CD8-positive, alpha-beta memory T cell (primary cell): ENCODE measurements around the gene IFFO2. TPM values are rescaled to one million over a fixed set of nuclear protein-coding genes. Genes with fewer than 3 reads are reported as not detected.
A peak's percentile ranks its signal among the peaks of the same experiment; 100 is the strongest.

Source experiments
- CTCF ChIA-PET: fragments of 350-600 bp; sonication (Branson Sonifier 250); formaldehyde crosslinking; loops from one replicate; lab custom pipeline; 2021; ENCODE audit warnings: antibody characterized with exemption; lab: Charles Lee
- POLR2A ChIA-PET: fragments of 350-600 bp; sonication (Branson Sonifier 250); formaldehyde crosslinking; loops from one replicate; lab custom pipeline; 2021; ENCODE audit warnings: antibody characterized with exemption; lab: Charles Lee
- DNase-seq, 5 donors: peaks; one replicate each; pipeline versions ENCODE4 v3.0.0 to v3.0.0-alpha.2; 2020 to 2022; ENCODE audit warnings: mixed read lengths in 1 of 5
- H3K27ac ChIP-seq: one replicate; pipeline ENCODE4 v1.7.0; 2013; ENCODE audit warnings: low read depth, mild to moderate bottlenecking, low read length, moderate library complexity
- H3K27me3 ChIP-seq: 2 replicates; pipeline ENCODE4 v1.7.0; 2013; ENCODE audit warnings: low read length, mild to moderate bottlenecking; ENCODE audit not compliant: insufficient read depth, poor library complexity, severe bottlenecking
- H3K36me3 ChIP-seq: 2 replicates; pipeline ENCODE4 v1.7.0; 2013; ENCODE audit warnings: mild to moderate bottlenecking, low read length, moderate library complexity; ENCODE audit not compliant: insufficient read depth
- H3K4me1 ChIP-seq: 2 replicates; pipeline ENCODE4 v1.7.0; 2013; ENCODE audit warnings: mild to moderate bottlenecking, low read length, moderate library complexity; ENCODE audit not compliant: insufficient read depth
- H3K4me3 ChIP-seq: 2 replicates; pipeline ENCODE4 v1.7.0; 2013; ENCODE audit warnings: mild to moderate bottlenecking, low read length
- H3K9me3 ChIP-seq: 2 replicates; pipeline ENCODE4 v1.7.0; 2013; ENCODE audit warnings: mild to moderate bottlenecking, low read length
- H3K27ac Mint-ChIP-seq, 8 donors: one replicate each; pipeline ENCODE4 v1.8.0; 2020 to 2021; ENCODE audit warnings: mixed read lengths in 8 of 8, mild to moderate bottlenecking in 6 of 8, inconsistent platforms in 3 of 8, moderate library complexity in 3 of 8
- H3K27me3 Mint-ChIP-seq, 2 donors: one replicate each; pipeline ENCODE4 v1.8.0; 2020 to 2021; ENCODE audit warnings: mixed read lengths in 2 of 2, mild to moderate bottlenecking in 1 of 2, moderate library complexity in 1 of 2
- H3K36me3 Mint-ChIP-seq, 3 donors: one replicate each; pipeline ENCODE4 v1.8.0; 2020 to 2021; ENCODE audit warnings: mixed read lengths in 3 of 3, inconsistent platforms in 1 of 3, mild to moderate bottlenecking in 1 of 3
- H3K4me1 Mint-ChIP-seq, 3 donors: one replicate each; pipeline ENCODE4 v1.8.0; 2020 to 2021; ENCODE audit warnings: mixed read lengths in 3 of 3, inconsistent platforms in 1 of 3, mild to moderate bottlenecking in 1 of 3
- H3K4me3 Mint-ChIP-seq, 7 donors: one replicate each; pipeline ENCODE4 v1.8.0; 2020 to 2021; ENCODE audit warnings: mixed read lengths in 7 of 7, mild to moderate bottlenecking in 6 of 7, moderate library complexity in 4 of 7, inconsistent platforms in 2 of 7
- H3K9me3 Mint-ChIP-seq, 5 donors: one replicate each; pipeline ENCODE4 v1.8.0; 2020 to 2022; ENCODE audit warnings: mixed read lengths in 5 of 5, mild to moderate bottlenecking in 3 of 5, moderate library complexity in 2 of 5, inconsistent platforms in 1 of 5
- polyA plus RNA-seq: library from polyadenylated mRNA; unstranded; fragments of 300-500 nt; fragmentation: Illumina TruSeq; gene quantifications from one replicate; pipeline ENCODE4 v1.2.3, GENCODE V29; 2021
- total RNA-seq, 2 experiments: library from RNA; stranded (reverse); gene quantifications; one replicate each; pipeline ENCODE4 v1.2.3, GENCODE V29; 2021

The IFFO2 gene
- total and polyA plus RNA-seq, 3 experiments from 2014 or later: 3.2 to 37.7 (median 33.1) TPM

- Histone ChIP-seq H3K36me3 (peaks cover 7% of the 10 kb centered on the region), H3K9me3 (no peaks in the 10 kb centered on the region), H3K4me1 (peaks cover 86% of the 10 kb centered on the region), H3K4me3 (no peak overlapping the region), H3K27ac (no peak overlapping the region), H3K27me3 (no peaks in the 10 kb centered on the region)
- peak overlapping the region in 5 of 7 donors; percentile 10 to 64 (median 28) for H3K4me3 Mint-ChIP-seq
- peaks cover 0 to 10% (median 4%) of the 10 kb centered on the region in 3 donors for H3K36me3 Mint-ChIP-seq
- H3K4me1 Mint-ChIP-seq: peaks cover 85 to 95% (median 91%) of the 10 kb centered on the region in 3 donors
- no peaks in the 10 kb centered on the region for H3K9me3 Mint-ChIP-seq
- ChIA-PET POLR2A (no interaction called here), CTCF (interaction anchor here (1.2 to 2.7 kb wide), 4 partner anchors 17 to 37 kb away, joined by 4 to 12 read pairs (median 6); no protein-coding TSS in a partner anchor)
- H3K27ac Mint-ChIP-seq: peak overlapping the region; percentile 43 to 100 (median 74)
- no peak for DNase-seq
- no peaks in the 10 kb centered on the region for H3K27me3 Mint-ChIP-seq
Measured at GRCh38 chr1:18943914-18944572, 12.4 kb downstream of the IFFO2 start.

DNA sequence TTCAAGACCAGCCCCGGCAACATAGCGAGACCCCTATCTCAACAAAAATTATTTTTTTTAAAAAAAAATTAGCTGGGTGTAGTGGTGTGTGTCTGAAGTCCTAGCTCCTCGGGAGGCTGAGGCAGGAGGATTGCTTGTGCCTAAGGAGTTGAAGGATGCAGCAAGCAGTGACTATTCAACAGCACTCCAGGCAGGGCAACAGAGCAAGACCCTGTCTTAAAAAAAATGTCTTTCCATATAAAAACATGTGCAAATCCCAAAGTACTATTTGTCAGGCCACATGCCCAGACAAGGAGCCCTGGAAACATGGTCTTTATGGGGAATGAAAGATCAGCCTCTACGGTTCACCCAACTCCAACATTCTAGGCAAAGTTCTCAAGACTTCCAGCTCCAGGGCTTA, 13.3 kb downstream of the IFFO2 start:
- H3K36me3 Mint-ChIP-seq: peaks cover 0 to 10% (median 4%) of the 10 kb centered on the region in 3 donors
- CTCF ChIA-PET: interaction anchor here (2.0 to 2.7 kb wide), 3 partner anchors 16 to 36 kb away, joined by 4 to 12 read pairs (median 7); no protein-coding TSS in a partner anchor
- H3K4me3 Mint-ChIP-seq: peak overlapping the region in 3 of 7 donors; percentile 11 to 36 (median 27)
- H3K27ac ChIP-seq: no peak overlapping the region
- POLR2A ChIA-PET: interaction anchor here (1.4 to 1.5 kb wide), 2 partner anchors 9 to 16 kb away, joined by 4 to 6 read pairs; no protein-coding TSS in a partner anchor
- H3K4me1 Mint-ChIP-seq: peaks cover 79 to 93% (median 85%) of the 10 kb centered on the region in 3 donors
- H3K9me3 ChIP-seq: no peaks in the 10 kb centered on the region
- DNase-seq: no peak
- H3K9me3 Mint-ChIP-seq: no peaks in the 10 kb centered on the region
- H3K27ac Mint-ChIP-seq: peak overlapping the region in 6 of 8 donors; percentile 33 to 80 (median 76)
- H3K27me3 ChIP-seq: no peaks in the 10 kb centered on the region
- peaks cover 7% of the 10 kb centered on the region for H3K36me3 ChIP-seq
- H3K4me1 ChIP-seq: peaks cover 86% of the 10 kb centered on the region
- H3K27me3 Mint-ChIP-seq: no peaks in the 10 kb centered on the region
- H3K4me3 ChIP-seq: no peak overlapping the region

- ChIA-PET POLR2A (interaction anchor here (0.7 to 1.5 kb wide), 3 partner anchors 10 to 572 kb away, joined by 3 to 6 read pairs (median 4); no protein-coding TSS in a partner anchor), CTCF (interaction anchor here (1.3 to 2.7 kb wide), 2 partner anchors 15 to 29 kb away, joined by 6 to 12 read pairs; no protein-coding TSS in a partner anchor)
- Mint-ChIP-seq H3K4me3 (peak overlapping the region in 1 of 7 donors; percentile 5), H3K27me3 (no peaks in the 10 kb centered on the region), H3K27ac (peak overlapping the region in 4 of 8 donors; percentile 80 to 91 (median 86)), H3K4me1 (peaks cover 73 to 91% (median 82%) of the 10 kb centered on the region in 3 donors), H3K9me3 (no peaks in the 10 kb centered on the region), H3K36me3 (peaks cover 0 to 10% (median 4%) of the 10 kb centered on the region in 3 donors)
- peaks cover 86% of the 10 kb centered on the region for H3K4me1 ChIP-seq
- H3K9me3 ChIP-seq: no peaks in the 10 kb centered on the region
- DNase-seq: no peak
- H3K4me3 ChIP-seq: no peak overlapping the region
- H3K27ac ChIP-seq: no peak overlapping the region
- H3K27me3 ChIP-seq: no peaks in the 10 kb centered on the region
- H3K36me3 ChIP-seq: peaks cover 7% of the 10 kb centered on the region
Measured at GRCh38 chr1:18942340-18942739, 14.1 kb downstream of the IFFO2 start.

GRCh38 chr1:18941221-18942141, 15.0 kb downstream of the IFFO2 start:
- POLR2A ChIA-PET: interaction anchor here (1.4 kb wide), 1 partner anchor 11 kb away, joined by 4 read pairs; no protein-coding TSS in a partner anchor
- H3K9me3 Mint-ChIP-seq: no peaks in the 10 kb centered on the region
- Histone ChIP-seq H3K4me3 (no peak overlapping the region), H3K27ac (no peak overlapping the region), H3K36me3 (peaks cover 7% of the 10 kb centered on the region), H3K4me1 (peaks cover 85% of the 10 kb centered on the region), H3K27me3 (no peaks in the 10 kb centered on the region), H3K9me3 (no peaks in the 10 kb centered on the region)
- H3K36me3 Mint-ChIP-seq: peaks cover 0 to 10% (median 4%) of the 10 kb centered on the region in 3 donors
- H3K4me1 Mint-ChIP-seq: peaks cover 73 to 91% (median 82%) of the 10 kb centered on the region in 3 donors
- DNase-seq: no peak
- H3K4me3 Mint-ChIP-seq: no peak overlapping the region
- no peaks in the 10 kb centered on the region for H3K27me3 Mint-ChIP-seq
- H3K27ac Mint-ChIP-seq: peak overlapping the region in 6 of 8 donors; percentile 58 to 91 (median 80)
- CTCF ChIA-PET: interaction anchor here (1.3 kb wide), 1 partner anchor 29 kb away, joined by 6 read pairs; no protein-coding TSS in a partner anchor

GRCh38 chr1:18940303-18941020, 16.0 kb downstream of the IFFO2 start:
- H3K9me3 ChIP-seq: no peaks in the 10 kb centered on the region
- H3K36me3 ChIP-seq: peaks cover 7% of the 10 kb centered on the region
- POLR2A ChIA-PET: interaction anchor here (1.1 kb wide), 1 partner anchor 14 kb away, joined by 3 read pairs; no protein-coding TSS in a partner anchor
- no peak overlapping the region for H3K27ac ChIP-seq
- no peaks in the 10 kb centered on the region for H3K27me3 Mint-ChIP-seq
- H3K27ac Mint-ChIP-seq: peak overlapping the region in 7 of 8 donors; percentile 66 to 91 (median 79)
- H3K4me1 ChIP-seq: peaks cover 84% of the 10 kb centered on the region
- peak overlapping the region in 2 of 7 donors; percentile 25 to 34 for H3K4me3 Mint-ChIP-seq
- no peaks in the 10 kb centered on the region for H3K27me3 ChIP-seq
- CTCF ChIA-PET: interaction anchor here (0.7 kb wide), 1 partner anchor 13 kb away, joined by 3 read pairs; no protein-coding TSS in a partner anchor
- no peak overlapping the region for H3K4me3 ChIP-seq
- peaks cover 74 to 92% (median 85%) of the 10 kb centered on the region in 3 donors for H3K4me1 Mint-ChIP-seq
- peaks cover 0 to 10% (median 4%) of the 10 kb centered on the region in 3 donors for H3K36me3 Mint-ChIP-seq
- H3K9me3 Mint-ChIP-seq: no peaks in the 10 kb centered on the region
- DNase-seq: no peak

GRCh38 chr1:18939398-18940302, 16.8 kb downstream of the IFFO2 start:
- H3K36me3 ChIP-seq: peaks cover 7% of the 10 kb centered on the region
- H3K27ac ChIP-seq: no peak overlapping the region
- Mint-ChIP-seq H3K4me3 (peak overlapping the region in 1 of 7 donors; percentile 32), H3K36me3 (peaks cover 0 to 10% (median 4%) of the 10 kb centered on the region in 3 donors), H3K27ac (peak overlapping the region; percentile 41 to 91 (median 74)), H3K9me3 (no peaks in the 10 kb centered on the region), H3K4me1 (peaks cover 74 to 92% (median 85%) of the 10 kb centered on the region in 3 donors), H3K27me3 (no peaks in the 10 kb centered on the region)
- H3K27me3 ChIP-seq: no peaks in the 10 kb centered on the region
- no peak overlapping the region for H3K4me3 ChIP-seq
- CTCF ChIA-PET: interaction anchor here (0.7 kb wide), 1 partner anchor 12 kb away, joined by 3 read pairs; no protein-coding TSS in a partner anchor
- peaks cover 84% of the 10 kb centered on the region for H3K4me1 ChIP-seq
- H3K9me3 ChIP-seq: no peaks in the 10 kb centered on the region
- POLR2A ChIA-PET: interaction anchor here (1.1 kb wide), 1 partner anchor 13 kb away, joined by 3 read pairs; no protein-coding TSS in a partner anchor
- DNase-seq: no peak
